NCI-H2029 (cell line): ENCODE measurements around the gene GATA5.

Source experiments
- DNase-seq: peaks from one replicate; lab custom pipeline; 2025; lab: John Stamatoyannopoulos, UW

GATA5 gene

GRCh38 chr20:62472941-62473585 lies 2.7 kb downstream of the GATA5 start:
- no peak for DNase-seq

DNA sequence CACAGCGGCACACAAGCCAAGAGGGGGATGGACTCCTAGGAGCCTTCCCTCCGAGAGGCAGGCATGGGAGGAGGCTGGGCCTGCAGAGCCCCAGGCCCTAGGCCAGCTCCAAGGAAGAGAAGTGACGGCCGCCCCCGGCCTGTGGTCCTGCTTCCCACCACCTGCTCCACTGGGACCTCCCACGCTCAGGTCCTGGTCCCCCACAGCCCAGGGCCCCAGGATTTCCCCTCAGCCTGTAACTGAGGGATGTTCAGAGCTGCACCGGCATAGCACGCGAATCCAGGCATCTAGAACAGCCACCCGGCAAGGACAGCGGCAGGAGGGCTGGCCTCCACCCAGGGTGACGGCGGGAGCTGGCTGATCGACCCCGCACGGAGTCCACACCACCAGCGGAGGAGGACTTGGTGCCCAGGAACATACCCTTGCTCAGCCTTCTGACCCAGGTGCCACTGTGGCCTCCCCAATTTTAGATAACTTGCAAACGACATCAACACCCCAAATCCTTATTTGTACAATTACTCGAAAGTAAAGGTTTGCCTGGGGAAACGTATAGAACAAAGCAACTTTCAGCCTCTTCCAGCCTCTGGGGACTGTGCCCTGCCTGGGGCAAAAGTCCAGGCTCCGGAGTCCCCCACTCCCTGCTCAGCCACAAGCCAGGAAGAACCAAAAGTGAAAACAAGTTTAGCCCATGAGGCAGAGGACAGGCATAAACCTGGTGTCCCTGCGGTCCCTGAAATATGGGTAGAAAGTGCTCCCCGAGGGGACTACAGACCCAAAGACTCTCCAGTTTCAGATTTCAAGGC lies 3.5 kb downstream of the GATA5 start:
- no peak for DNase-seq

- DNase-seq, result no peak
Measured at GRCh38 chr20:62470459-62470858, 5.3 kb downstream of the GATA5 start.

GRCh38 chr20:62470001-62470400 lies 5.8 kb downstream of the GATA5 start:
- DNase-seq, result no peak

DNA sequence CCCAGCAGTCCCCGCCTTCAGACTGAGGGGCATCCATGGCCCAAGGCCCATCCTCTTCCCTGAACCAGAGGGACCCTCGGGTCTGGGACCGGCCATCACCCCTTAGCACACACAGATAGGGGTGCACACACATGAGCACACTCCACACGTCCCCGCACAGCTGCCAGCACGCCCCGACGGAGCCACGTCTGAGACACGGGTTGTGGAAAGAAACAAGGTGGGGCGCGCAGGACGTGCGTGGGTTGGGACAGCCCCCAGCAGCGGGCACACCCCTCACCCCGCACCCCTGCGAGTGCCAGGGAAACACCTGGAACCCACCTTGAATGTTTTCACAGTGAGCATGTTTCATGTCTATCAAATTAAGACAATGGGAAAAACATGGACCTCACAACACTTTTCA lies 6.4 kb downstream of the GATA5 start:
- no peak for DNase-seq

DNA sequence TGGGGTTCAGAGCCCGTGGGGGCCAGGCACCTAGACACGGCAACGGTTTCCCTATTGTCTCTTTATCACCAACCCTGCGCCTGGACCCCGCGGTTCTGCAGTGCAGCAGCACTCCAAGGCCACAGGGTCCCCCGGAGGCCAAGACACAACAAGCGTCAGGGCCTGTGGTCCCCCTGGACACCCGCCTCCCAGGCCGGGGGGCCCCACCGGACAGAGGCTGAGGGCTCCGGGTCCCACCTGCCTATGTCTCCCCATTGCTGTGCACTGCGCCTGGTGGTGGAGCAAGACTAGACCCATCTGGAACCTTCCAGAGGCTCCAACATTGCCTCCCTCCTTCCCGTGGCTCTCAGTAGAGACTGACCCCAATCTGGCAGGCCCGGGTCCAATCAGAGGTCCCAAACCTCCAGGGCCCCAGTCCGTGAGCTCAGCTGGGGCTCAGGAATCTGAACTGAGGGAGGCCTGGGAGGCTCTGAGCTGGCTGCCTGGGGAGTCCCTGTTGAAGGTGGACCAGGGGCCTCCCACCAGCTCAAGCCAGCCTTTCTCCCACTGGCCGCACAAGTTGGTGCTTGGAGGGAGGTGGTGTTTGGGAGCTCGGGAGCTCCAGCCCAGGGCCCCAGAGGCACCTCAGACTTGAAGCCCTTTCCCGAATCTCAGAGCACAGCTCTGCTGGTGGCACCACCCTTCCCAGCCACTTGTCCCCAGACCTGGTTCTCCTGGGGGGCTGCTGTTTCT lies 8.8 kb downstream of the GATA5 start:
- DNase-seq, result no peak

- DNase-seq, result no peak
Measured at GRCh38 chr20:62466072-62466760, 9.6 kb downstream of the GATA5 start.

DNA sequence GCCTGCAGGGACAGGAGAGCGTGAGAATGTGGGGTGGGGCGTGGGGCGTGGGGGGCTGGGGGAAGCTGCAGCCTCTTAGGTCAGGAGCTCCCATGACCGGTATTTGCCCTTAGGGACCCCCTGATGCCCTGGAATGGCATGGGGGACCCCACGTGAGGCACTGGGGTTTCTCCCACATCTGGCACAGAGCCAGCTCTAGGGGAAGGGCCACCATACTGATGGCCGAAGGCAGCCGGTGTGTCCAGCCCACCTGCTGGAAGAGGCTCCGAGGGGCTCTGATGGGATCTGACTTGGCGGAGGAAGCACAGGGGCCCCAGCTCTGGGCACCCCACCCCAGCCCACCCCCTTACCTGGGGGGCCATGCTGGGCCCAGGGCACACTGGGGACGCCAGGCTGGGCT lies 10.8 kb downstream of the GATA5 start:
- no peak for DNase-seq

- DNase-seq, result no peak
Measured at GRCh38 chr20:62464425-62464770, 11.4 kb downstream of the GATA5 start.

DNA sequence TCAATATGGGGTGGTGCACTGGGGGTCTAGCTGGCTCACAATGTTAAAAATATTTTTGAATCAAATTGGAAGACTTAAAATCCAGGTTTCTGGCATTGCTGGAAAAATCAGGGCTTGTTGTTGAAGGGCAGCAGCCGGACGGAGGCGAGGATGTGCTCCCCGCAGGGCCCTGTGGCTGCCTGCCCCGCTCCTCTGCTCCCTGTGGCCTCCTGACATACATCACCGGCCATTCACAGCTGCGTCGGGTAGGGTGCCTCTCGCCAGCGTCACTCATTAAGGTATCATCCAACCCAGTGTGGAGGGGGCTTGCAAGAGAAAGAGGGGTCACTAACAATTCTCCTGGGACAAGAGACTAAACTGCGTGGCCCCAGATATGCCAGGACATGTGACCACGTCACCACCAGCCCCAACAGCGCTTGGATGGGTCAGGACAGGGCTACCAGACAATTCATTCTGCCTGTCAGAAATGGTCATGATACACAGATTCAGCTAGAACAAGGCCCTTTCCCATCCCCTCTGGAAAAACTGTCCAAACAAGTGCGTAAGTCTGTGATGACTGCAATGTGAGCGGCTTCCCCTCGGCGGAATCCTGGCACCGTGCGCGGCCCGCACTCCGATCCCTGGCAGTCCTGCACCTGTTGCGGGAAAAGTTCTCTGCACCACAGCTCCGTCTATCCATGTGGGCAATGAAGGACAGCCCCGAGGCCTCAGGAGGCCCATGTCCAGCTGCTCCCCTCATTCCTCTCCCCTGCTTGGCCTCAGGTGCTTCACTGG lies 12.0 kb downstream of the GATA5 start:
- no peak for DNase-seq

DNA sequence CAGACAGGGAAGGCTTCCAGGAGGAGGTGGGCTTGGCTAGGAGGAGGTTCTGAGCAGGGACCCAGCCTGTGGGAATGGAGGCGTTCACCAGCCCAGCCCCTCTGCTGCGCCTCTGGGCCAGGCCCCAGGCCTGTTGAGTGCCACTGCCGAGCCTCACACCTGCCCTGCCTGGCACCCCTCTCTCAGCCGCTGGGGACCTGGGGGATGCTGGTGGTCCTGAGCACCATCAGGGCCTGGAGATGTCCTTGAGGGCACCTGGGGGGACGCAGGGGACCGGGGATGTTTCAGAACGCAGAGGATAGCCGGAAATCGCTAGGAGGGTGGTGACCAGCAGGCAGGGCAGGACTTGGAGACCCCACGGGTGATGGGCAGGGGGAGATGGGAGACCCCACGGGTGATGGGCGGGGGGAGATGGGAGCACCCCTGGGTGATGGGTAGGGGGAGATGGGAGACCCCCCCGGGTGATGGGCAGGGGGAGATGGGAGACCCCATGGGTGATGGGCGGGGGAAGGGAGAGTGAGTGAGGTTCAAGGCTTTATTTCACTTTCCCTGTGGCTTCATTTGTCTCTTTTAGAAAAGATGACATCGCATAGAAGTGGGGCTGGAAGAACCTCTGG lies 12.7 kb downstream of the GATA5 start:
- DNase-seq, result no peak

- DNase-seq, result no peak
Measured at GRCh38 chr20:62461834-62462233, 14.0 kb downstream of the GATA5 start.

- no peak for DNase-seq
Measured at GRCh38 chr20:62461157-62461556, 14.6 kb downstream of the GATA5 start.

DNA sequence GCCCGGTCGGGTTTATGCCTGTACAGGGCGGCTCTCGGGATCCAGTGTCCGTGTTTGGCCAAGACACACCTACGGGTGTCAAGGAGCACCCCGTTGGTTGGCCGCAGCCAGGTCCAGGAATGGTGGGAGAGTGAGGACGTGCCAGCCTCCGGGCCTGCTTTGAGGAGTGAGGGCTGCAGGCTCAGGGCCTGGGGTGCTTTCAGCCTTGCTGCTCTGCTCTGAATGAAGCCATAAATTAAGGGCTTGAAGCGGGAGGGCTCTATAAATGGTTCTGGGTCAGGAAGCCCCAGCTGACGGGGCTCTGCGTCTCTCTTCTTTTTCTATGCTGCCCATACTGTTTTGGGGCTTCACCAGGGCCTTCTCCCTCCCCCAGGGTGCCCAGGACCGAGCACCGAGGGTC lies 15.1 kb downstream of the GATA5 start:
- no peak for DNase-seq

DNA sequence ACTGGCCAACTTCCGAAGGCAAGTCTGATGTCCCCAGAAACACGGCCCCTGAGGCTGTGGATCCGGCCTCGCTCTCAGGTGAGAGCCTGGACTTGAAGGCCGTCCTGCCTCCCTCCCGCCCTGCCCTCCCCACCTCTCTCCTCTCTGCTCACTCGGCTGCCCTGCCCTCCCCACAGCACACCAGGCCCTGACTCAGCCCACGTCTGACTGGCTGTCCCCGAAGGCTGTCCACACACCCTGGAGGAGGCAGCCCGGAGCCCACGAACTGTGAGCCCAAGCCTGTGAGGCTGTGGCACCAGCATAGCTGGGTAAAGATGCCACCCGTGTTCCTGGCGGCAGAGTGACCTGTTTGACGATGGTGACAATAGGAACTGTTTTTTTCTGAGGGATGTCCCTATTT lies 16.3 kb downstream of the GATA5 start:
- no peak for DNase-seq

DNA sequence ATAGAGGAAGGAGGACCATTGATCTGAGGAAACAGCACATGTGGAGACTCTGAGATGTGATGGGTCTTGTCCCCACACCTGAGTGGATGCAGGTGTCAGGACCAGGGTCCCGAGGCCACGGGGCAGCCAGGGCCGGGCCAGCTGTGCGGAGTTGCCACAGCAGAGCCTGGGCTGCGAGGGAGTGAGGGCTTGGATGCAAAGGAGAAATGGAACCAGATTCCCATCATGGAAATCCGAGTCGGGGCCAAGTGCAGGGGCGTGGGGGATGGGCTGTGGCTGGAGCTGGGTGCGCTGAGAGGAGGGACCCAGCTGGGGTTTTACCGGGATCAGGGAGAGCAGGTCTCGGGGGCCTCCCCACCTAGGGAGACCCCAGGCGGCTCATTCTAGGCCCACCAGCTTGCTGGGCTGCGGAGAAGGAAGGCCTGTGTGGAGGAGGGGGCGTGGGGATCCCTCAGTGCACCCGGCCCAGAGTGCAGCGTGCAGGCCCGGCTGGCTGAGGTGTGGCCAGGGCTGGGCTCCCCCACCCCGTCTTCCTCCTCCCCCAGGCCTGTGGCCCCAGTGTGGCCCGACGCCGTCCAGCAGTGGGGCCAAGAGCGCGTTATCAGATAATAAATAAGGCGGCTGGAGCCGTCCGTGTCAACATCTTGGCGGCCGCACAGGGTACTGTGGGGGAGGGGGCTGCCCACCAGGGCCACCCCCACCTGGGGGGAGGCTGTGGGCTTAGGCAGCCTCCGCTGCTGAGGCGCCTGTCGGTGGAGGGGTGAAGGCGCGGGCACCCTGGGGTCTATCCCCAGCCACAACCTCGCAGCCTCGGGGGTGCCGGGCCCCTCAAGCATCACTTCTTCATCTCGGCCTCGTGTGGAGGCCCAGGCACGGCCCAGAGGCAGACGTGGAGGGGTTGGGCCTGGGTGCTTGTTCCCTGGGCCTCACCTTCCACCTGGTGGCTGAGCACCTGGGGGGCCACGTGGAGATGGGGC lies 17.2 kb downstream of the GATA5 start:
- DNase-seq, result no peak

- DNase-seq, result no peak
Measured at GRCh38 chr20:62457831-62458230, 18.0 kb downstream of the GATA5 start.

GRCh38 chr20:62457098-62457497 lies 18.7 kb downstream of the GATA5 start:
- no peak for DNase-seq

DNA sequence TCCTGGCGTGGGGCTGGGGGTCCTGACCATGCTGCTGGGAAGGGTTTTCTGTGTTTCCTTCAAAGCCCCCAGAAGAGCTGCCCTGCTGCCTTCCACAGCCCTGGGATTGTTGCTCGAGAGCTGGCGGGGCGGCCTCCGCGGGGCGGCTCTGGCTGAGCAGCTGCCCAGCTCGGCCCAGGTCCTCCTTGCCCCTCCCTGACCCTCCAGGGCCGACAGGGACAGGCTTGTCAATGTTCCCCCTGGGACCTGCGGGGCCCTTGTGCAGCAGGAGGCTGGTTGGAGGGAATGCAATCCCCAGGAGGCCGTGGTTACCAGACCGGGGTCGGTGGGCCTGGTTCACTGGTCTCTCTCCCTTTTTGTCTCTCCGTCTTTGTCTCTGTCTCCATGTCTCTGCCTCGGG lies 19.9 kb downstream of the GATA5 start:
- no peak for DNase-seq
